ENCODE measurements around the gene HLA-DPA1.

Gene HLA-DPA1

DNA sequence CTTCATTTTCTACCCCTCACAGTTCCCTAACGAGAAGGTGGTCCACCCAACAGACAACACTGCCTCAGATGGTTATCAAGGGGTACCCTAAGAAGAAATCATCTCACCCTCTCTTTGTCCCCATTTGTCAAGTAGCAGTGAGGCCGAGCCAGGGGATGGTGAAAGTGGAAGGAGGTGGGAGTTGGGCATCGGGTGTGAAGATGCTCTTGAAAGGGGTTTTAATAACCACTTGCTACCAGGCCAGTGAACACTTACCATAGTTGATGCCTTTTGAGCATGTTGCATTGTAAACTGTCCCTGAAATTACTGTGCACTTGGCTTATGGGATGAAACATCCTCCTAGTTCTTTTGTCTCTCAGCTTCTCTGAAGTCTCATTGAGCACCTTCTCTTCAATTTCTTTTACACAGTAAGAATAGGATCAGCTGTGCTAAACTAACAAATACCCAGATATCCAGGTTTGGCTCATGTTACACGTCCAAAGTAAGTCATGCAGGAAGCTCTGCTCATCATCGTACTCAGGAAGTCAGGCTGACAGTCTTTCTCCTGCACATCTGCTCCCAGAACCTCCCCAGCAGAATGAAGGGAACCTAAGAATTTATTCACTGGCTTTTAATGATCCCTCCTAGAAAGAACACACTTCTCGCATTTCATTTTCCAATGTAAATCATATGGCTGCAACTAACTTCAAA lies 15.6 kb upstream of the HLA-DPA1 start:
- DNase-seq (ENCODE audit: low spot score): no peak

DNA sequence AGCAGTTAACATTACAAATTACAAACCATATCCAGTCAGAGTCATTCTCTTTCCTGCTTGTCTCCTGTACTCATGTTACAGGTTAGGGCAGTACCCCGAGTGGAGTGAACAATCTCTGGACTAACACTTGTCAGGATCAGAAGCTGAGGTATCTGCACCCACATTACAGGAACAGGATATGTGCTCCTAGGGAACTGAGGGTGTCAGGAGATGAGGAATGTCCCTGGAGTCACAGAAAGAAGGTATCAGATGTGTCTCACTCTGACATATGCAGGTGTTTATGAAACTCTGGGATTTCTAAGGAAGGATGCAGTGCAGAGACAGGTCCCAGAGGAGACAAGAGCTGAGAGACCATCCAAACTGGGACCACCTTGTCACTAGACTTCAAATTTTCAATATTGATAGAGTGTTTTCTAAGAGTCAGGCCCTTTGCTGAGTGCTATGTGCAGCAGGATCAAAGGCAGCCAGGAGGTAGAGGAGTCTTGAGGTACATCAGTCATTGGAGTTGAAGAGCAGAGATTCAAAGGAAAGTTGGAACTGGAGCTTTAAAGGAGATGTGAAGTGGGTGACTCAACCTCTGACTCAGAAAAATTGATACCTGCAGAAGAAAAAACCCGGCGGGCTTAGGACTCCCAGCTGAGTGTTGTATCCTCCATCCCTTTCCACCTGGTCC lies 14.9 kb upstream of the HLA-DPA1 start:
- DNase-seq (ENCODE audit: low spot score): no peak

DNA sequence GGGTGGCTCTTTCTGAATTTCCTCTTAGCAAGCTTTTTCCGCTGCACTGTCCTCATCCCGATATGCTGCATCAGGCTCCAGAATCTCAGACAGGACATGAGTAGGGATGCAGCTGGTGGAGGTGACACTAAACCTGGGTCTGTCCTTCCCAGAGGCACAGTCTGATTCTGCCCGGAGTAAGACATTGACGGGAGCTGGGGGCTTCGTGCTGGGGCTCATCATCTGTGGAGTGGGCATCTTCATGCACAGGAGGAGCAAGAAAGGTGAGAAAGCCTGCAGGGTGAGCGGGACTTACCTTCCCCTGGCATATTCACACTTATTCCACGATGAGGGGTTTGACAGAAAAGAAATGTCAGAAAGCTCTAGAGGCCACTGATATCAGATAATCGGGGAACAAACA lies 12.2 kb upstream of the HLA-DPA1 start:
- DNase-seq (ENCODE audit: low spot score): no peak

DNA sequence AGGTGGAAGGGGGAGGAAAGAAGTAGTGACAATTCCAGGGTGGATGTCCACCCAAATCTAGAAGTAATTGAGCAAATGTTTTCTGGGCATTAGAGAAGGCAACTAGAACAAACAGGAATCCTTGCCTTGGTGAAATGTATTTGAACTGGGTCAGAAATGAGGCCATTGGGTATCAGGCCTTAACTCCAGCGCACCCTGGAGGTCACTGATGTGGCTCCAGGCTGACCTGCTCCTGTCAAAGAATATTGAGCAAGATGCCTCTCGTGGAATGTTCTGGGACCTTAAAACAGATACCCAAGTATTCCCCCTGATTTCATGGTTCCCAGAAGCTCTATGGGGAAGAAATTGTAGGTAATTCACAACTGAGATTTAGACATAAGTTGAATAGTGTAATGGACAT lies 9.3 kb upstream of the HLA-DPA1 start:
- peak; percentile 42 for DNase-seq (ENCODE audit: low spot score)

DNA sequence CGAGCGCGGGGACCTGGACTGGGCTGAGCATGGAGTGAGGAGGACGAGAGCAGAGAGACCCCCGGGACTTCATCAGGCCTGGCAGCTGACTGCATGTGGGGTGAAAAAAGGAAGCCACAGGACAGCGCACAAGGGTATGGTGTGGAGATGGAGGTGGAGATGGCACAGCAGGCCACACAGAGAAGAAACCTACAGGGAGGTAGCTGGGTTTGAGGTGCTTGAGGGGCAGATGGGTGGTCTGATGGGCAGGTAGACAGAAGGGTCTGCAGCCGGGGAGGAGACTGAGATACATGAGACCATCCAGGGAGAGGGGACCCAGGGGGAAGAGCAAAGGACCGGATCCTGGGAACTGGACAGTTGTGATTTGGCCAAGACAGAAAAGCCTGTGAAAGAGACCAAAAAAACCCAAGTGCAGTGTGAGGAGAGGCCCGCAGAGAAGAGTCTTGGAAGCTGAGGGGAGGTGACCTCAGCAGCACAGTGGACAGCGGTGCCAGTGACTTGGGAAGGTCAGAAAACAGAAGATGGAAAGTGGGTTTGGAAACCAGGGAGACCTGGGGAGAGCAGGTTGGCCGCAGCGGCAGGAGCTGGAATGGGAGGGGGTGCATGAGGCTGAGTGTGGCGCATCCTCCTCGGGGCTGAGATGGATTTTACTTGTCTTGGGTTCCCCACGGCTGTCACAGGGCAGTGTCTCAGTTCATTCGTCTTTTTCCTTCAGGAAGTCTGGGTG lies 7.8 kb upstream of the HLA-DPA1 start:
- DNase-seq (ENCODE audit: low spot score): no peak

DNA sequence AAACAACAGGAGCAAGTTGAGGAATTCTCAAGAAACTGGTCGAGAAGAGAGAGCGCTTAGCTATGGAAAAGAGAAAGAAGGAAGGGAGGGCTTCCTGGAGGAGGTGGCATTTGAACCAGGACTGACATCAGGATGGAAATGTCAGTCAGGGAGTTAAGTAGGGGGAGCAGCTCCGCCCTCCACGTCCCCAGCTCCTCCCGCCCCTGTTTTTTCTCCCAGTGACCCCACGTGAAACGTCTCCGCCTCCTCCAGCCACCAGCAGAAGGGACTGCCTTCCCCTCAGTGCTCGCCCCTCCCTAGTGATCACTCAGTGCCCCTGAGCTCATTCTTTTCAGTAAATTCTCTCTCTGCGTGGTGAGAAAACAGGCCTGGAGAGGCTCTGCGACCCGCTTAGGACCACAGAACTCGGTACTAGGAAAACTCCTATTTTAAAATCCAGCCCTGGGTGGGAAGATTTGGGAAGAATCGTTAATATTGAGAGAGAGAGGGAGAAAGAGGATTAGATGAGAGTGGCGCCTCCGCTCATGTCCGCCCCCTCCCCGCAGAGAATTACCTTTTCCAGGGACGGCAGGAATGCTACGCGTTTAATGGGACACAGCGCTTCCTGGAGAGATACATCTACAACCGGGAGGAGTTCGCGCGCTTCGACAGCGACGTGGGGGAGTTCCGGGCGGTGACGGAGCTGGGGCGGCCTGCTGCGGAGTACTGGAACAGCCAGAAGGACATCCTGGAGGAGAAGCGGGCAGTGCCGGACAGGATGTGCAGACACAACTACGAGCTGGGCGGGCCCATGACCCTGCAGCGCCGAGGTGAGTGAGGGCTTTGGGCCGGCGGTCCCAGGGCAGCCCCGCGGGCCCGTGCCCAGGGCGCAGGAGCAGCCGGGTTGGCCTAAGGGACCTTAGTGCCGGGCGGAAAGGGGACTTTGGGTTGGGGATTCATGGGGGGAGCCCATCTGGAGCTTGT lies 7.0 kb upstream of the HLA-DPA1 start:
- DNase-seq (ENCODE audit: low spot score): no peak

DNA sequence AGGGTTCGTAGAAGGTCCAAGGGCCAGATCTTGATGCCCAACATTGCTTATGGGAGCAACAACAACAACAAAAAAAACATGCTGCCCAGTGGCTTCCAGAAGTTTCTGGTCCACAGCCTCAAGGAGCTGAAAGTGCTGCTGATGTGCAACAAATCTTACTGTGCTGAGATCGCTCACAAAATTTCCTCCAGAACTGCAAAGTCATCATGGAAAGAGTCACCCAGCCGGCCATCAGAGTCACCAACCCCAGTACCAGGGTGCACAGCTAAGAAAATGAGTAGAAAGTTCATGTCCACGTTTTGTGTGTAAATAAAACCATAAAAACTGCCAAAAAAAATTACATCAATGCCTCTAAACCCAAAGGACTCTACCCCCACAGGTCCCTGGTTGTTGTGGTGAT lies 6.1 kb upstream of the HLA-DPA1 start:
- DNase-seq (ENCODE audit: low spot score): no peak

DNA sequence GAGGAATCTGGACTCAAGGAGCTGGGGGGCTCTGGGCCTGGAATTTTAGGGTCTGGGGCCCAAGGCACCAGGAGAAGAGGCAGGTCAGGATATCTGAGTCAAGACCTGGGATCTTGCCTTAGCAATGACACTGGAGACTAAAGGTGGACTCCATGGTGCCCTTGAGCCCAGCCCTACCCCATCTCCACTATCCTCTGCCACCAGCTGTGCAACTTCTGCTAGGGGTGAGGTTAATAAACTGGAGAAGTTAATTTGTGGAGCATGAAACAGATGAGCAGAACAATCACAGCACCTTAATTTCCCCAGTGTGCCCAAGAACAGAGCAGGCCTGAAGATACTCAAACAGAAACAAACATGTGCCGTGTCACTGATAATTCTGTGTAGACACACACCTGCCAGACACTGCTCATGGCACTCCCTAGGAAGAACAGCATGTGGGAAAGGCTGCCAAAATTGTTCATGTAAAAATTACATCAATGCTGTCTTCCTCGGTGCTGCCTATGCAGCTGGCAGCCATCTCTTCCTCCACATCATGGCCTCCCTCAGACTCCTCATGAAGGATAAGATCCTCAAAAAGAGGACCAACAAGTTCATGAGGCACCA lies 5.6 kb upstream of the HLA-DPA1 start:
- DNase-seq (ENCODE audit: low spot score): no peak

DNA sequence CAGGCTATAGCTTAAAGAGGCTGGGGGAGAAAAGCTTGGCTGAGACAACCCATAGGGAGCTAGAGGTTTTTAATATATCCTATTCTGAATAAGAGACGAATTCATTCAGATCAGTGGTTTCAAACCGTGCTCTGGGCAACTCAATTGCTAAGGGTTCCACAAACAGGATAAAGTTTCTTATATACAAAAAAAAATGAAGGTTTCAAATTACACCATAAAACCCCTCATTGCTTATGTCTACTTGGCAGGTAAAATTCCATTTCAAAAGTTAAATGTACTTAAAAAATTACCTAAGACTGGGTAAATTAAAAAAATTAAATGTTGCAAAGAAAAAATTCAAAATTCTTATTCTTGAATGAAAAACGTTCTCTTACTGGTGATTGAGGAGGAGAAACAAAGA lies 5.0 kb upstream of the HLA-DPA1 start:
- no peak for DNase-seq (ENCODE audit: low spot score)

DNA sequence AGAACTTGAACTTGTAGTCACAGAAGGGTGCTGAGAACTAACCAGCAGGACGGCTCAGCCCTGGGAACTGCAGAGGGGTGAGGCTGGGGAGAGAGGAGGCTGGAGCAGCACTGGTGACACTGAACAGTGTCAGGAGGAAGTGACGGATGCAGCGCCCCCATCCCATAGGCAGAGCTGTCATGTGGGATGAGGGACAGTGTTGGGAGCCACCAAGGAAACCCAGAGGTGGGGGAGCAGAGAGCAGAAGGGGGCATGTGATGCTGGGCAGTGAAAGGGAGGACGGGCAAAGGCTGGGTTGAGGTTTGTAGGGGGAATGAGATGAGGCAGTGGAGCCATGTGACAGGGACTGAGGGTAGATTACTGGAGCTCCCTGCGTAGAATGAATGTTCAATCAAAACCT lies 4.5 kb upstream of the HLA-DPA1 start:
- no peak for DNase-seq (ENCODE audit: low spot score)

DNA sequence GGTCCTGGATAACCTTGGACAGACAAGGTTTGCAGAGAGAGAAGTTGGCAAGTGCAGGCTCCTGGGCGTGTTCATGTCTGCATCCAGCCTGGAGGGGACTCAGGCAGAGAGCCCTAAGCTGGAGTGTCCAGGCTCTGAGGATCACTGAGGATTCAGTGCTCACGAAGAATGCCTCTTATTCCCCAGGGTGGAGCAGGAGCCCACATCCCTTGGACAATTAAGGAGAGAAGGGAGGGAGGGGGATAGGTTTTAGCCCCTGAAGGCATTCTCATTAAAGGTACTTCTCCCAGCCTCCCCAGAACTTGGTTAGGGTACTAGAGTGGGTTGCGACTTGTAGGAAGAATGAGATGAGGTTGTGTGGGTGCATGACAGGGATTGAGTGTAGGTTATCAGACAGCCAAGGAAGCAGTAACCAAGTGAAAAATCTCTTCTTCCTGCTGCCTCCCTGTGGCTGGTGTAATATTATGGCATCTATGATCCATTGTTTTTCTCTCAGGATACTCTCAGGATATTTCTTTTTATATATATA lies 3.0 kb upstream of the HLA-DPA1 start:
- DNase-seq (ENCODE audit: low spot score): no peak

DNA sequence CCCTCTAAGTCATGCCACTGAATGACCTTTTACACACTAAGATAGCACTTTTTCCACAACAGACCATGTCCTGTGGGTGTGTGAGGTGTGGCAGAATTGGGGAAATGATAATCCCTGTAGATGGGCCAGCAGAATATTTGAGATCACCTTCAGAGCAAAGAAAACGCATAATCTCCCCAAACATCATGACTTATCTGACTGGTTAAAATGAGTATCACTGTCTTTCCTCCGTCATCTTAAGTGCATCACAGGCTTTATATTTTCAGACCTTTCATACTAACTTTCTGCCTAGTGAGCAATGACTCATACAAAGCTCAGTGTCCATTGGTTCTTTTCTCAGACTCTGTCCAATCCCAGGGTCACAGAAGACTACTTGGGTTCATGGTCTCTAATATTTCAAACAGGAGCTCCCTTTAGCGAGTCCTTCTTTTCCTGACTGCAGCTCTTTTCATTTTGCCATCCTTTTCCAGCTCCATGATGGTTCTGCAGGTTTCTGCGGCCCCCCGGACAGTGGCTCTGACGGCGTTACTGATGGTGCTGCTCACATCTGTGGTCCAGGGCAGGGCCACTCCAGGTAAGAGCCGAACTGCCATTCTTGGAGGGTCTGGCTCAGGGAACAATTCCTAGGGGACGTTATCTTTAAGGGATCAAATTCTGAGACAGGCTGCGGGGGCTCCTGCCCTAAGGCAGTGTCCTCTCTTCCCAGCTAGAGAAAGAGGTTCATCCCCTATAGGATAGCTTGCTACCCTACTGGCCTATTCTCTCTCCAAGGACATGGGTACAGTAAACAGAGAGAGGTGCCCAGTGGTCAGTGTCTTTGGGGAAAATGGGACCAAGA lies 2.3 kb upstream of the HLA-DPA1 start, which contains the start of gene HLA-DPB1:
HLA-DPB1 (plus strand) TSS at position 423 of the 838 bp plus-strand sequence; CDS start at position 475, 52 bp downstream.
- peak; percentile 88 for DNase-seq (ENCODE audit: low spot score)

DNA sequence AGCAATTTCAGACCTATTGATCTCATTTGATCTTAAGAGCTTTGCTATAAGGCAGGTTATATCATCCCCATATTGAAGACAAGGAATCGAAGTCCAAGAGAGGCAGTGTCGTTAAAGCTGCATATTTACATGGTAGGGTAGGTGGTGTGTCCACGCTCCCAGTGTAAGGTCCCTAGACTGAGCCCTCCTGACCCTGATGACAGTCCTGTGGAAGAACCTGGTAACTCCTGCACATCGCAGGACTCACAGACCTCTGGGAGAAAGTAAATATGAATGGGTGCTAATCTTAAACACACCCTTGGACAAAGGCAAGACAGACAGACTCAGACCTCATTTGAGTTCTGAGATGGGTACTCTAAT lies 1.7 kb upstream of the HLA-DPA1 start:
- no peak for DNase-seq (ENCODE audit: low spot score)

DNA sequence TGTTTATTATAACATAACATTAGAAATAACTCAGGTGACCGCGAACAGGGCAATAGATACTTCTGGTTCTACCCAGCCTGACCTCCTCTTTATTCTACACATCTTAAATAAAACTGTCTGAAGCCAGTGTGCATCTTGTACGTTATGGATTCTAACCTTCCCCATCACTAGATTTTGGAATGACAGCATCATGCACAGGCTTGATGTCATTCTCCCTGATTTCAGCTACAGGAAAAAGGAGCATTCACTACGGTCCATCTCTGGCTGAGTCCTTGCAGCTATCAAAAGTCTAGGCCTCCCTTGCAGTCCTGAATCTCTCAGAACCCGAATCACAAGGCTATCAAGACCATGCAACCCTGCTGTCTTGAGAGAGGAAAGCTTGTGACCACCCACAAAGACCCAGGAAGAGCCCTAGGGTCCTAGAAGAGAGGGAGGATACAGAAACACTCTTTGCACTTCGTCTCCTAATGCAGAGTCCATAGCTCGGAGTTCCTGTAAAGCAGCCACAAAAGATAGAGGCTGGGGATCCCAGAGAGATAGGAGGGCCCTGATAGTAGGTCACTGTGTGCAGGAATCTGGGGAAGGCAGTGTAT lies 845 bp downstream of the HLA-DPA1 start:
- no peak for DNase-seq (ENCODE audit: low spot score)

DNA sequence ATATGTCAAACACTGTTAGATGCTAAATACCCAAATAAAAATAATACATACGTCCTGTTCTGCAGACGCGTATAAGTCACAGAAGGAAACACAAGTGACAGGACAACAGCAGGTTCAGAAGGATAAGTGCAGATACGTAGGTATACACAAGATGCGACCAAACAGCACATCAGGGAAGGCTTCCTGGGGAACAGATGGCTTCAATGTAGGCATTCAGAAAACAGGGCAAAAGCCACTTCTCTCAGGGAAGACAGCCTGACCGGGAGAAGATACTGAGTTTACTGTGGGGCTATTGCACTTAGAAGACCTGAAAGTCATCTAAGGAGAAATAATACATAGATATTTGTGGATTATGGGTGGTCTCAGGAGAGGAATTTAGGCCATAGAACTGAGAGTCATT lies 1.9 kb downstream of the HLA-DPA1 start:
- no peak for DNase-seq (ENCODE audit: low spot score)

DNA sequence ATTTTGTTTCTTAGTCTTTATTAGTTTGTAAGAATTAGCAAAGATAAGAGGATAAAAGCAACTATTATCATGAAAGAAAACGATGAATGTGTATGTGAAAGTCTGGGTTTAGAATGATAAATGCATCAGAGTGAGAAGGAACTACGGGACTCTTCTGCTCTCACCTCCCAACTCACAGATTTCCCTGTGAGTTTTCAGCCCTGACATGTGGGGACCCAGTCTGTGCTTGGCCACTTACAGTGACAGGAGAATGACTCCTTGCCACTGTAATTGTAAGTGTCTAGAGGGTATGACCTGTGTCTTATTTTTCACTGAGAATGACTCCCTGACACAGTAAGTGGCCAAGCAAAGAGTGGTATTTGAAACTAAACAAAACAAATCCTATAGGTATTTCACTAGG lies 2.5 kb downstream of the HLA-DPA1 start:
- no peak for DNase-seq (ENCODE audit: low spot score)

DNA sequence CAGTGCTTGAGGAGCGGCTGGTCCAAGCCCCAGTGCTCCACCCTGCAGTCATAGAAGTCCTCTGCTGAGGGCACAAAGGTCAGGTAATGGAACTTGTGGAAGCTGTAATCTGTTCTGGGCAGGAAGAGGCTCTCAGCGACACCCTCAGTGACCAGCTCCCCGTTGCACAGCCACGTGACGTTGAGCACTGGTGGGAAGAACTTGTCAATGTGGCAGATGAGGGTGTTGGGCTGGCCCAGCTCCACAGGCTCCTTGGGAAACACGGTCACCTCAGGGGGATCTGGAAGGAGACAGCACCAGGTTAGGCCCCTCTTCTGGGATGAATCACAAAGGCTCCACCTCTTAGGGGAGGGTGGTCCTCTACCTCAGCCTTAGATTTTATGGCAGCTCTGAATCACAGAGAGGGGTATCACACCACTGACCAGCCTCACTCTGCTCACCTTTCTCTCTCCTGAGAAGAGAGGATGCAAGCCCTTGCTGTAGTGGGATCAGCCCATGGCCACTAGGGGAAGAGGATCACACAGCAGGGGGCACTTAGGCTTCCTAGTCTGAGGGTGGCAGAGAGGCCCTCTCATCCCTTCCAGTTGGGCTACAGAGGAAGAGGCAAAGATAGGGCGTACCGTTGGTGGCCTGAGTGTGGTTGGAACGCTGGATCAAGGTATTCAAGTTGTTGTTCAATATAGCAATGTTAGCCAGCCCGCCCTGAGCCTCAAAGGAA lies 4.3 kb downstream of the HLA-DPA1 start:
- DNase-seq (ENCODE audit: low spot score): no peak

DNA sequence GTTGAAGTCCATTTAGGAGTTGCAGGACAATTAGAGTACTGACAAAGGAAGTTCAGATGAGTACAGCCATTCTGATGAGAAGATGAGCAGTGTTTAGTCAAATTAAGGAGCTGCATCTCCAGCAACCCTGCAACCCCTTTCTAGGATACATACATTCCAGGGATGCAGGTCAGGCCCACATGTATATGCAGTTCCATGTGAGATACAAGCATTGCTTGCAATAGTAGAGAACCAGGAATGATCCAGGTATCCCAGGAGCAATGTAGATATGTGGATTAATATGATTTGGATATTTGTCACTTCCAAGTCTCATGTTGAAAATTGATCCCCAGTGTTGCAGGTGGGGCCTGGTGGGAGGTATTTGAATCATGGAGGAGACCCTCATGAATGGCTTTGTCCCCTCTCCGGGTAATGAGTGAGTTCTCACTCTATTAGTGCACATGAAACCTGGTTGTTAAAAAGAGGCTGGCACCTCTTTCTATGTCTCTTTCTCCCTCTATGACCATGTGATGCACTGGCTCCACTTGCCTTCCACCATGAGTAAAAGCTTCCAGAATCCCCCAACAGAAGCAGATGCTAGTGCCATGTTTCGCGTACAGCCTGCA lies 6.4 kb downstream of the HLA-DPA1 start:
- DNase-seq (ENCODE audit: low spot score): no peak

DNA sequence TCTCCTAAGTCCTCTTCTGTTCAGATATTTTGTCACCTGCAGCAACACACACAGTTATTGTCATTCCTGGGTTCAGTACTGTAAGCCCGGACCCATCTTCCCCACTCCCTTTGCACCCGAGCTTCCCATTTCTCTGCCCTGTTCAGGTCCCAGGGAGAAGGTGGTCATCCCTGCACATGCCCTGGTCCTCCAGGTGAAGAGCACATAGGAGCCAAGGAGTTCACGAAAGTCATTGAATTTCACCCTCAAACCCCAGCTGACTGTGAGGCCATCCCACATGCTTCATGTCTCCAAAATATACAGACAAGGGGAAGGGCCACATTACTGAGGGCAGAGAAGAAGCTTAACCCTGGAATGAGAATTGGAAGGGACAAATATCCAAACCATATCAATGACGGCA lies 8.1 kb downstream of the HLA-DPA1 start:
- no peak for DNase-seq (ENCODE audit: low spot score)

Data from germinal center (tissue), 1 donor.